Gastrocnemius medialis (tissue), 4 donors: ENCODE measurements around the gene ZNF33A.

ENCODE experiments used
- POLR2A ChIP-seq, 2 donors: fragments of 450-650 bp; IDR thresholded peaks; one replicate each; pipeline ENCODE4 v1.6.1; 2017; ENCODE audit warnings: antibody characterized with exemption in 2 of 2, mild to moderate bottlenecking in 2 of 2, moderate library complexity in 2 of 2
- TF ChIP-seq, protein P1 (sequence below), 5 experiments: fragments of 450-650 bp in 3 of 5; fragments of 200-600 bp in 2 of 5; sonication (generic) in 2 of 5; IDR thresholded peaks in 4 of 5; conservative IDR thresholded peaks in 1 of 5; 1 replicate in 4 of 5; 2 replicates in 1 of 5; pipeline ENCODE4 v1.5.1; 2016 to 2019; ENCODE audit warnings: antibody characterized with exemption in 5 of 5, mild to moderate bottlenecking in 3 of 5, moderate library complexity in 3 of 5

DNA sequence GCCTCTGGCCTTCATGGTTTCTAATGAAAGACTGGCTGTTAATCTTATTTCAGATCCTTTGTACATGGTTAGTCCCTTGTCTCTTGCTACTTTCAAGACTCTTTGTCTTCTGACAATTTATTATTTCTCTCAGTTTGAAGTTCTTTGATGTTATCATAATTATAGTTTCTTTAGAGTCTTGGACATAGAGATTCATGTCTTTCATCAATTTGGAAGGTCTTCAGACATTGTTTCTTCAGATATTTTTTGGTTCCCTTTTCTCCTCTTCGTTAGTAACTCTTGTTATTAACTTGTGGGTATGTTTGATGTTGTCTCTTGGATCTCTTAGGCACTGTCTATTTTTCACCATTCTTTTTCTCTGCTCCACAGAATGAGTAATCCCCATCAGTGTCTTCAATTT is 92.4 kb downstream of the ZNF33A start:
- TF ChIP-seq, protein P1, sequence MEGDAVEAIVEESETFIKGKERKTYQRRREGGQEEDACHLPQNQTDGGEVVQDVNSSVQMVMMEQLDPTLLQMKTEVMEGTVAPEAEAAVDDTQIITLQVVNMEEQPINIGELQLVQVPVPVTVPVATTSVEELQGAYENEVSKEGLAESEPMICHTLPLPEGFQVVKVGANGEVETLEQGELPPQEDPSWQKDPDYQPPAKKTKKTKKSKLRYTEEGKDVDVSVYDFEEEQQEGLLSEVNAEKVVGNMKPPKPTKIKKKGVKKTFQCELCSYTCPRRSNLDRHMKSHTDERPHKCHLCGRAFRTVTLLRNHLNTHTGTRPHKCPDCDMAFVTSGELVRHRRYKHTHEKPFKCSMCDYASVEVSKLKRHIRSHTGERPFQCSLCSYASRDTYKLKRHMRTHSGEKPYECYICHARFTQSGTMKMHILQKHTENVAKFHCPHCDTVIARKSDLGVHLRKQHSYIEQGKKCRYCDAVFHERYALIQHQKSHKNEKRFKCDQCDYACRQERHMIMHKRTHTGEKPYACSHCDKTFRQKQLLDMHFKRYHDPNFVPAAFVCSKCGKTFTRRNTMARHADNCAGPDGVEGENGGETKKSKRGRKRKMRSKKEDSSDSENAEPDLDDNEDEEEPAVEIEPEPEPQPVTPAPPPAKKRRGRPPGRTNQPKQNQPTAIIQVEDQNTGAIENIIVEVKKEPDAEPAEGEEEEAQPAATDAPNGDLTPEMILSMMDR (IDR thresholded peaks at IDR 0.05 in 4 of 5, conservative IDR thresholded peaks at IDR 0.05 in 1 of 5), result no peak
- no peak for TF ChIP-seq POLR2A (IDR thresholded peaks at IDR 0.05)
